Breast epithelium (tissue), 3 donors: Measurements from ENCODE around the gene SRRM4.

ENCODE experiments used
- POLR2A ChIP-seq: fragments of 450-650 bp; IDR thresholded peaks from one replicate; pipeline ENCODE4 v1.6.1; 2016; ENCODE audit warnings: antibody characterized with exemption, mild to moderate bottlenecking, moderate library complexity
- TF ChIP-seq, protein P1 (sequence below), 3 donors: fragments of 450-650 bp; IDR thresholded peaks; one replicate each; pipeline ENCODE4 v1.5.1; 2016 to 2017; ENCODE audit warnings: antibody characterized with exemption in 3 of 3, mild to moderate bottlenecking in 3 of 3, moderate library complexity in 3 of 3

- TF ChIP-seq, protein P1, sequence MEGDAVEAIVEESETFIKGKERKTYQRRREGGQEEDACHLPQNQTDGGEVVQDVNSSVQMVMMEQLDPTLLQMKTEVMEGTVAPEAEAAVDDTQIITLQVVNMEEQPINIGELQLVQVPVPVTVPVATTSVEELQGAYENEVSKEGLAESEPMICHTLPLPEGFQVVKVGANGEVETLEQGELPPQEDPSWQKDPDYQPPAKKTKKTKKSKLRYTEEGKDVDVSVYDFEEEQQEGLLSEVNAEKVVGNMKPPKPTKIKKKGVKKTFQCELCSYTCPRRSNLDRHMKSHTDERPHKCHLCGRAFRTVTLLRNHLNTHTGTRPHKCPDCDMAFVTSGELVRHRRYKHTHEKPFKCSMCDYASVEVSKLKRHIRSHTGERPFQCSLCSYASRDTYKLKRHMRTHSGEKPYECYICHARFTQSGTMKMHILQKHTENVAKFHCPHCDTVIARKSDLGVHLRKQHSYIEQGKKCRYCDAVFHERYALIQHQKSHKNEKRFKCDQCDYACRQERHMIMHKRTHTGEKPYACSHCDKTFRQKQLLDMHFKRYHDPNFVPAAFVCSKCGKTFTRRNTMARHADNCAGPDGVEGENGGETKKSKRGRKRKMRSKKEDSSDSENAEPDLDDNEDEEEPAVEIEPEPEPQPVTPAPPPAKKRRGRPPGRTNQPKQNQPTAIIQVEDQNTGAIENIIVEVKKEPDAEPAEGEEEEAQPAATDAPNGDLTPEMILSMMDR (IDR thresholded peaks at IDR 0.05) = no peak
- no peak for TF ChIP-seq POLR2A
Measured at GRCh38 chr12:119175081-119175480, 193.7 kb downstream of the SRRM4 start.
